ENCODE data around the gene CSNK2A2. TPM values are rescaled to one million over a fixed set of nuclear protein-coding genes. Genes with fewer than 3 reads are reported as not detected.

CSNK2A2 gene
- total and polyA plus RNA-seq, 10 of the 15 experiments (the other 5 are each of a cell fraction or from before 2014, with no cell fraction given), result 17.4 to 79.1 (median 29.4) TPM

DNA sequence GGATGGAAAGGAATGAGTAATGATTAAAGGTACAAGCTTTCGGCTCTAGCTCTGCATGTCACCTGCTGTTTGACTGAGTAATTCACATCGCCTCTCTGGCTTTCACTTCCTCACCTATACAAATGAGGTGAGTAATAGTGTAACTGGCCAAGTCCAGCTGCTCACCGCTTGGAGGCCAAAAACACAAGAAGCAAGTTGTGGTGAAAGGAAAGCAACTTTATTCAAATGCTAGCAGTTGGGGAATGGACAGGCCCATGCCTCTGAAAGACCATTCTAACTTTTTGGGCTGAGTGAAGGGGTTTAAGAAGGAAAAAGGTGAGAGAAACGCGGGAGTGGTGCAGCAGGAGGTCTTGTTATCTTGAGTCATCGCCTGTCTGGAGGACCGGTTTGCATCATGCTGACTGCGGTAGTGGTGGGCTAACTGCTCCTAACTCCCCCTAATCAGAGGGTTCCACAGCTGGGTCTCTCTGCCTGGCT lies 45.7 kb upstream of the CSNK2A2 start (continued):
- TF ChIP-seq ZBTB11 (CRISPR knock-in tag; IDR thresholded peaks at IDR 0.05) (no peak), ZNF687 (IDR thresholded peaks at IDR 0.05) (peak; percentile 43; the same call in 1 of the 2 replicates), ZBTB4 (CRISPR knock-in tag; IDR thresholded peaks at IDR 0.05) (no peak), E2F4 (IDR thresholded peaks at IDR 0.05; ENCODE audit: low read depth, low read length) (no peak), BMI1 (IDR thresholded peaks at IDR 0.05; ENCODE audit: borderline replicate concordance) (peak; percentile 88), RFX5 (IDR thresholded peaks at IDR 0.05; ENCODE audit: low read depth, low read length) (no peak), SMC3 (IDR thresholded peaks at IDR 0.05; ENCODE audit: borderline replicate concordance, low read length) (no peak; the same call in 1 of the 2 replicates), HDAC6 (IDR thresholded peaks at IDR 0.05; ENCODE audit: unreplicated experiment) (no peak), MTA2 (IDR thresholded peaks at IDR 0.05; ENCODE audit: low read depth) (peak; percentile 94), TCF3 (IDR thresholded peaks at IDR 0.05; ENCODE audit: borderline replicate concordance, insufficient read depth, low read depth, low read length) (peak; percentile 99), NBN (IDR thresholded peaks at IDR 0.05) (peak; percentile 92), EP300 (IDR thresholded peaks at IDR 0.05; ENCODE audit: borderline replicate concordance in 1 of 2, control insufficient read depth in 1 of 2, low read depth in 2 of 2, low read length in 2 of 2) (peak; percentile 96 to 100), ETV6 (conservative IDR thresholded peaks at IDR 0.05 in 1 of 2, IDR thresholded peaks at IDR 0.05 in 1 of 2; ENCODE audit: borderline replicate concordance in 1 of 2, low read depth in 1 of 2) (peak in 1 of 2 experiments; percentile 93; a peak in 2 of 4 replicates), SUPT20H (IDR thresholded peaks at IDR 0.05; ENCODE audit: borderline replicate concordance, control insufficient read depth, low read depth, low read length) (no peak), SUZ12 (IDR thresholded peaks at IDR 0.05; ENCODE audit: unreplicated experiment) (no peak), MEF2A (IDR thresholded peaks at IDR 0.05; ENCODE audit: insufficient read depth, low read depth, low read length) (peak; percentile 88)

All from GM12878 (cell line).